HG03135 (cell line): ENCODE data around the gene COX14.
A peak's percentile ranks its signal among the peaks of the same experiment; 100 is the strongest.

Experiments used
- ATAC-seq: cut with Tn5 transposase; IDR thresholded peaks from one replicate; pipeline ENCODE4 v1.9.1; 2021; ENCODE audit warnings: mild to moderate bottlenecking, moderate library complexity; ENCODE audit not compliant: unreplicated experiment

The COX14 gene

GRCh38 chr12:50084775-50085614, 27.0 kb upstream of the COX14 start, which contains the start of gene SMARCD1:
Gene SMARCD1 (plus strand): TSS chr12:50085342. CDS start chr12:50085370, 28 bp downstream.
- peak; percentile 70 for ATAC-seq

GRCh38 chr12:50085615-50086072, 26.4 kb upstream of the COX14 start:
- no peak for ATAC-seq

- ATAC-seq = no peak
Measured at GRCh38 chr12:50086148-50086547, 25.9 kb upstream of the COX14 start.

- ATAC-seq = no peak
Measured at GRCh38 chr12:50087151-50087550, 24.9 kb upstream of the COX14 start.

GRCh38 chr12:50087995-50088394, 24.0 kb upstream of the COX14 start:
- ATAC-seq = no peak

GRCh38 chr12:50088577-50089335, 23.3 kb upstream of the COX14 start:
- no peak for ATAC-seq

- ATAC-seq = no peak
Measured at GRCh38 chr12:50089730-50090129, 22.3 kb upstream of the COX14 start.

GRCh38 chr12:50090391-50090790, 21.6 kb upstream of the COX14 start:
- no peak for ATAC-seq

- ATAC-seq = no peak
Measured at GRCh38 chr12:50097952-50098351, 14.1 kb upstream of the COX14 start.

GRCh38 chr12:50099302-50100008, 12.6 kb upstream of the COX14 start:
- no peak for ATAC-seq

GRCh38 chr12:50100561-50100960, 11.5 kb upstream of the COX14 start:
- no peak for ATAC-seq

GRCh38 chr12:50101663-50102062, 10.4 kb upstream of the COX14 start:
- ATAC-seq = no peak

GRCh38 chr12:50102131-50102531, 9.9 kb upstream of the COX14 start:
- no peak for ATAC-seq

GRCh38 chr12:50102646-50103309, 9.3 kb upstream of the COX14 start:
- no peak for ATAC-seq

GRCh38 chr12:50103351-50103750, 8.7 kb upstream of the COX14 start:
- ATAC-seq = no peak

GRCh38 chr12:50103767-50104321, 8.2 kb upstream of the COX14 start, which contains the start of gene GPD1:
Gene GPD1 (plus strand): TSS chr12:50104008. CDS start chr12:50104051, 43 bp downstream.
- ATAC-seq = no peak

- no peak for ATAC-seq
Measured at GRCh38 chr12:50104417-50105366, 7.3 kb upstream of the COX14 start.

- ATAC-seq = no peak
Measured at GRCh38 chr12:50105913-50106450, 6.1 kb upstream of the COX14 start.

- no peak for ATAC-seq
Measured at GRCh38 chr12:50106907-50107306, 5.1 kb upstream of the COX14 start.
